ENCODE results near the gene RPH3AL.

DNA sequence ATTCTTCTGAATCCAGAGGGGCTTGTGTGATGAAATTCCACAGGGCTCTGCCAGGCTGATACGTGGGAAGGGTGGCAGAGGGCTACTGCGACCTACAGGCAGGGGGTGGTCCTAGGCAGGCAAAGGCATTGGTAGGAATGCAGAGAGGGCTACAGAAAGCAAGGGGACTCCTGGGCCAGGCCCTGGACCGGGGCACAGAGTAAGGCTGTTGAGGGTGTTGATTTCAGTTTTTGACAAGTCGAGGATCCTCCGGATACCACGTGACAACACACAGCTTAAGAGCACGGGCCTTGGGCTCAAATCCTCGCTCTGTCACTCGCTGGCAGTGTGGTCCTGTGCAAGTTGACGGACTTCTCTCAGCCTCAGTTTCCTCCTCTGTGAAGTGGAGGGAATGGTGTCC is 152.0 kb downstream of the RPH3AL start:
- TF ChIP-seq POLR2A (IDR thresholded peaks at IDR 0.05), result no peak
- TF ChIP-seq, protein P1, sequence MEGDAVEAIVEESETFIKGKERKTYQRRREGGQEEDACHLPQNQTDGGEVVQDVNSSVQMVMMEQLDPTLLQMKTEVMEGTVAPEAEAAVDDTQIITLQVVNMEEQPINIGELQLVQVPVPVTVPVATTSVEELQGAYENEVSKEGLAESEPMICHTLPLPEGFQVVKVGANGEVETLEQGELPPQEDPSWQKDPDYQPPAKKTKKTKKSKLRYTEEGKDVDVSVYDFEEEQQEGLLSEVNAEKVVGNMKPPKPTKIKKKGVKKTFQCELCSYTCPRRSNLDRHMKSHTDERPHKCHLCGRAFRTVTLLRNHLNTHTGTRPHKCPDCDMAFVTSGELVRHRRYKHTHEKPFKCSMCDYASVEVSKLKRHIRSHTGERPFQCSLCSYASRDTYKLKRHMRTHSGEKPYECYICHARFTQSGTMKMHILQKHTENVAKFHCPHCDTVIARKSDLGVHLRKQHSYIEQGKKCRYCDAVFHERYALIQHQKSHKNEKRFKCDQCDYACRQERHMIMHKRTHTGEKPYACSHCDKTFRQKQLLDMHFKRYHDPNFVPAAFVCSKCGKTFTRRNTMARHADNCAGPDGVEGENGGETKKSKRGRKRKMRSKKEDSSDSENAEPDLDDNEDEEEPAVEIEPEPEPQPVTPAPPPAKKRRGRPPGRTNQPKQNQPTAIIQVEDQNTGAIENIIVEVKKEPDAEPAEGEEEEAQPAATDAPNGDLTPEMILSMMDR (IDR thresholded peaks at IDR 0.05 in 4 of 5, conservative IDR thresholded peaks at IDR 0.05 in 1 of 5), result no peak

Data from gastrocnemius medialis (tissue), 4 donors.